Neutrophil (primary cell): ENCODE data around the gene GAPDHS.

Experiments used
- H3K27ac ChIP-seq: fragments of 200-600 bp; sonication (generic); 2 replicates; pipeline ENCODE4 v1.5.1; 2016; ENCODE audit warnings: mild to moderate bottlenecking, moderate library complexity
- H3K27me3 ChIP-seq: fragments of 200-600 bp; sonication (generic); 2 replicates; pipeline ENCODE4 v1.6.0; 2016; ENCODE audit warnings: mild to moderate bottlenecking
- H3K36me3 ChIP-seq: fragments of 200-600 bp; sonication (generic); 2 replicates; pipeline ENCODE4 v1.5.1; 2017
- H3K4me1 ChIP-seq, 2 experiments: fragments of 200-600 bp in 1 of 2; sonication (generic) in 1 of 2; 1 replicate in 1 of 2; 2 replicates in 1 of 2; pipeline versions ENCODE4 v1.5.1 to v1.6.1; 2013 to 2016; ENCODE audit warnings: low read depth in 1 of 2, low read length in 1 of 2, mild to moderate bottlenecking in 1 of 2, moderate library complexity in 1 of 2; ENCODE audit not compliant: control insufficient read depth in 1 of 2, insufficient read depth in 1 of 2
- H3K4me3 ChIP-seq, 2 experiments: fragments of 200-600 bp in 1 of 2; sonication (generic) in 1 of 2; 1 replicate in 1 of 2; 2 replicates in 1 of 2; pipeline ENCODE4 v1.5.1; 2013 to 2016; ENCODE audit warnings: low read depth in 1 of 2, low read length in 1 of 2, mild to moderate bottlenecking in 1 of 2, moderate library complexity in 1 of 2
- H3K9me3 ChIP-seq: fragments of 200-600 bp; sonication (generic); 2 replicates; pipeline ENCODE4 v1.5.1; 2016
- TF ChIP-seq, protein P1 (sequence below): fragments of 200-600 bp; sonication (generic); IDR thresholded peaks from 2 replicates; pipeline ENCODE4 v1.5.1; 2016; ENCODE audit warnings: antibody characterized with exemption

The GAPDHS gene

DNA sequence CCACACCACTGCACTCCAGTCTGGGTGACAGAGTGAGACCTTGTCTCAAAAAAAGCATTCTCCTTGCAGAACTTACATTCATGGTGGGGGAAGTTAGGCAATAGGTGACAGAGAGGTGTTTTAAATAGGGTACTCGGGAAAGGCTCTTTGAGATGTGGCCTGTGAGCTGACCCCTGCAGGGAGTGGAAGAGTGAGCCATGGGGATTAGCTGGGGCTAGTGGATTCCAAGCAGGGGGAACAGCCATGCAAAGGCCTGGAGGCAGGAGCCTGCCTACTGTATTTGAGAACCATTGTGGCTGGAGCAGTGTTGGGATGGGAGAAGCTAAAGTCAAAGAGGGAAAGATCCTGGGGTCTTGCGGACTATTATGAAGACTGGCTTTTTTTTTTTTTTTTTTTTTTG lies 15.9 kb upstream of the GAPDHS start:
- TF ChIP-seq, protein P1, sequence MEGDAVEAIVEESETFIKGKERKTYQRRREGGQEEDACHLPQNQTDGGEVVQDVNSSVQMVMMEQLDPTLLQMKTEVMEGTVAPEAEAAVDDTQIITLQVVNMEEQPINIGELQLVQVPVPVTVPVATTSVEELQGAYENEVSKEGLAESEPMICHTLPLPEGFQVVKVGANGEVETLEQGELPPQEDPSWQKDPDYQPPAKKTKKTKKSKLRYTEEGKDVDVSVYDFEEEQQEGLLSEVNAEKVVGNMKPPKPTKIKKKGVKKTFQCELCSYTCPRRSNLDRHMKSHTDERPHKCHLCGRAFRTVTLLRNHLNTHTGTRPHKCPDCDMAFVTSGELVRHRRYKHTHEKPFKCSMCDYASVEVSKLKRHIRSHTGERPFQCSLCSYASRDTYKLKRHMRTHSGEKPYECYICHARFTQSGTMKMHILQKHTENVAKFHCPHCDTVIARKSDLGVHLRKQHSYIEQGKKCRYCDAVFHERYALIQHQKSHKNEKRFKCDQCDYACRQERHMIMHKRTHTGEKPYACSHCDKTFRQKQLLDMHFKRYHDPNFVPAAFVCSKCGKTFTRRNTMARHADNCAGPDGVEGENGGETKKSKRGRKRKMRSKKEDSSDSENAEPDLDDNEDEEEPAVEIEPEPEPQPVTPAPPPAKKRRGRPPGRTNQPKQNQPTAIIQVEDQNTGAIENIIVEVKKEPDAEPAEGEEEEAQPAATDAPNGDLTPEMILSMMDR: no peak
- Histone ChIP-seq H3K36me3 (no peaks in the 10 kb centered on the region), H3K9me3 (no peaks in the 10 kb centered on the region), H3K4me1 (no peaks in the 10 kb centered on the region), H3K27ac (no peak overlapping the region), H3K4me3 (no peak overlapping the region), H3K27me3 (peaks cover 27% of the 10 kb centered on the region)

DNA sequence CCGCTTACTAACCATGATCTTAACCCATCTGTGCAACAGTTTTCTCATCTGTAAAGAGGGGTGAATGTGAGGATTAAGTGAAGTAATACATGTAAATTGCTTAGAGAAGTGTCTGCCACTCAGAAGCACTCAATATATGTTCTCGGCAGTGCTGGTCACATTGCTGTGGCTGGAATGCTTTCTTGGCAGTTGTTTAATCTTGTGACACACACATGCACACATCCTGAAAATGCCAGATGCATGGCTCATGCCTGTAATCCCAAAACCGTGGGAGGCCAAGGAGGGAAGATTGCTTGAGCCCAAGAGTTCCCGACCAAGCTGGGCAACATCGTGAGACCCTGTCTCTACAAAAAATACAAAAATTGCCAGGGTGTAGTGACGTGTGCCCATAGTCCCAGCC lies 14.9 kb upstream of the GAPDHS start:
- Histone ChIP-seq H3K36me3 (no peaks in the 10 kb centered on the region), H3K4me3 (no peak overlapping the region), H3K27ac (no peak overlapping the region), H3K4me1 (no peaks in the 10 kb centered on the region), H3K9me3 (no peaks in the 10 kb centered on the region), H3K27me3 (peaks cover 18% of the 10 kb centered on the region)
- TF ChIP-seq, protein P1: no peak

DNA sequence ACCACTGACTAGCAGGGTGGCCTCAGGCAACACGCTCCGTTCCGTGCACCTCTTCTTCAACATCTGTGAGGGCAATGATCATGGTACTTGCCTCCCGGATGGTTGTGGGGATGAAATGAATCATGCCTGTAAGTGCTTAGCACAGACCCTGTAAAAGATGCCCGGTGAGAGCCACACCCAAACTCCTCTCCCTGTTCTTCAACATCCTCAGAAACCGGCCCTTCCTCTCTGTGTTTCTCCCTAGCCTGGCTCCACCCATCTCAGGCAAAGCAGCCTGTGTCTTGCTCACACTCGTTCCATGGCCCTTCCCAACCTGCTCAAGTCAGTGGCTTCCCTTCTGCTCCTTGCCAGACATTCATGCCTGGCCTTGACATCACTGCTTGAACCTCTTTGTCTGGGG lies 14.0 kb upstream of the GAPDHS start:
- Histone ChIP-seq H3K27me3 (peaks cover 8% of the 10 kb centered on the region), H3K4me3 (no peak overlapping the region), H3K27ac (no peak overlapping the region), H3K9me3 (no peaks in the 10 kb centered on the region), H3K36me3 (no peaks in the 10 kb centered on the region), H3K4me1 (no peaks in the 10 kb centered on the region)
- TF ChIP-seq, protein P1: no peak

DNA sequence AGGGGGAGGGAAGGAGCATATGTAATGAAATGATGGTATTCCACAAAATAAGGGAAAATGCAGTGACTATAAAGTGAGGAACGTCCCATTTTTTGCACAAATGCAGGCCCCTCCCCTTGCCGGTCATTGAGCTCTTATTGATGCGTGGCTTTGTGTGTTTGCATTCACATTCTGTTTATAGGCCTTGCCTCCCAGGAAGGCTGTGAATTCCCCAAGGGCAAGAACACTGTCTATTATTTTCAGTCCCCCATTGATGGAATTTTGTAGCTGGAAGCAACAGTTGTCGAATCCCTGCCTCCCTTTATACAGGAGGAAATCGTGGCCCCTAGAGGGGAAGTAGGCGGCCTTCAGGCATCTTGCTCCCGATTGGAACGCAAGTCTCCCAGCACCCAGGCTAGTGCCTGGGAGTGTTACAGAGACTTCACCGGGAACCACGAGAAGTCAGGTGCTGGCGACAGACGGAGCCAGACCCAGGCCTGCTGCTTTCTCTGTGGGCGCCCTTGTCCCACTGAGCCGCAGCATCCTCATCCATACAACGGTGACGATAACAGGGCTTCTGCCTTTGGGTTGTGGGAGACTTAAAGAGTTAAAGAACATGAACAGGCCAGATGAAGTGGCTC lies 12.0 kb upstream of the GAPDHS start:
- H3K4me1 ChIP-seq: no peaks in the 10 kb centered on the region
- TF ChIP-seq, protein P1: no peak
- no peak overlapping the region for H3K4me3 ChIP-seq
- H3K9me3 ChIP-seq: no peaks in the 10 kb centered on the region
- H3K27me3 ChIP-seq: no peaks in the 10 kb centered on the region
- H3K36me3 ChIP-seq: no peaks in the 10 kb centered on the region
- H3K27ac ChIP-seq: no peak overlapping the region

DNA sequence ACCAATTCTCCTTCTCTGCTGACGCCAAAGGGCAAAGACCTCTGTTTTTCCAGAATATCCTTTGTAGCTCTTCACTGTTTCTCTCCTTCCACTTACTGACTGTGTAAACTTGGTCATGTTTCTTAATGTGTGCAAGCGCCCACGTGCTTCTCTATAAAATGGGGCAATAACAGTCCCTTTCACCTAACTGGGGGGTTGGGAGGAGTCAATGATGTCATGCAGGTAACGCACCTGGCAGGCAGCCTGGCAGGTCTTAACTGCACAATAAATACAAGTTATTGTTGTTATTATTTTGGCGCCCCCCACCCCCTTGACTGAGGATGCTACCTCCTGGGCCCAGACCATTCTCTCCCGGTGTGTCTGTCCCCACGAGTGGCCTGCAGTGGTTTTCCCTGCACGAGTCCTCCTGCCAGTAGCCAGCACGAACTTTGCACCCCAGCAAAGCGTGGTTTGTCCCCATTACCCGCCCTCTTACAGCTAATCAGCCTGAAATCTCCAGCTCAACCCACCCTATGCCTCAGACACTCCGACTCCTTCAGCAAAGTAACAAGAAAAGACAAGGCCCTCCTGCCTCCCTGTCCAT lies 10.4 kb upstream of the GAPDHS start:
- no peak overlapping the region for H3K4me3 ChIP-seq
- no peak overlapping the region for H3K27ac ChIP-seq
- H3K36me3 ChIP-seq: no peaks in the 10 kb centered on the region
- TF ChIP-seq, protein P1: no peak
- no peaks in the 10 kb centered on the region for H3K4me1 ChIP-seq
- no peaks in the 10 kb centered on the region for H3K27me3 ChIP-seq
- no peaks in the 10 kb centered on the region for H3K9me3 ChIP-seq
